Natural killer cell (primary cell): Measurements from ENCODE around the gene TCL1A. TPM values are rescaled to one million over a fixed set of nuclear protein-coding genes. Genes with fewer than 3 reads are reported as not detected.

ENCODE experiments used
- ATAC-seq, 3 donors: fragments of 150-1000 bp in 2 of 3; fragments of 200-7000 bp in 1 of 3; cut with Tn5 transposase; 1 replicate in 1 of 3; 2 replicates in 2 of 3; pipeline ENCODE4 v1.10.0; 2021; ENCODE audit warnings: mild to moderate bottlenecking in 2 of 3, moderate library complexity in 2 of 3
- DNase-seq, 2 donors: peaks; one replicate each; pipeline versions ENCODE4 v3.0.0 to v3.0.0-alpha.2; 2013 to 2021; ENCODE audit warnings: mixed read lengths in 1 of 2
- H3K27ac ChIP-seq: one replicate; pipeline ENCODE4 v1.5.1; 2013; ENCODE audit warnings: mild to moderate bottlenecking, low read length
- H3K27me3 ChIP-seq: one replicate; pipeline ENCODE4 v1.6.1; 2013; ENCODE audit warnings: low read length; ENCODE audit not compliant: control insufficient read depth, insufficient read depth
- H3K36me3 ChIP-seq: one replicate; pipeline ENCODE4 v1.6.1; 2013; ENCODE audit warnings: low read length; ENCODE audit not compliant: control insufficient read depth, insufficient read depth
- H3K4me1 ChIP-seq: one replicate; pipeline ENCODE4 v1.6.1; 2013; ENCODE audit warnings: low read length; ENCODE audit not compliant: control insufficient read depth, insufficient read depth
- H3K4me3 ChIP-seq: one replicate; pipeline ENCODE4 v1.5.1; 2013; ENCODE audit warnings: low read length
- H3K9me3 ChIP-seq: one replicate; pipeline ENCODE4 v1.6.1; 2013; ENCODE audit warnings: low read length; ENCODE audit not compliant: control insufficient read depth, insufficient read depth
- H3K27ac Mint-ChIP-seq, 2 donors: one replicate each; pipeline ENCODE4 v1.8.0; 2022; ENCODE audit warnings: mild to moderate bottlenecking in 2 of 2, mixed read lengths in 2 of 2, moderate library complexity in 1 of 2
- H3K27me3 Mint-ChIP-seq, 2 donors: one replicate each; pipeline ENCODE4 v1.8.0; 2022; ENCODE audit warnings: low read depth in 2 of 2, mixed read lengths in 2 of 2
- H3K36me3 Mint-ChIP-seq: one replicate; pipeline ENCODE4 v1.8.0; 2022; ENCODE audit warnings: mixed read lengths
- H3K4me1 Mint-ChIP-seq, 2 donors: one replicate each; pipeline ENCODE4 v1.8.0; 2022; ENCODE audit warnings: mixed read lengths in 2 of 2
- H3K4me3 Mint-ChIP-seq: one replicate; pipeline ENCODE4 v1.8.0; 2022; ENCODE audit warnings: mild to moderate bottlenecking, moderate library complexity, mixed read lengths
- H3K9me3 Mint-ChIP-seq, 2 donors: one replicate each; pipeline ENCODE4 v1.8.0; 2022; ENCODE audit warnings: mixed read lengths in 2 of 2
- WGBS: methylation state at CpG from one replicate; pipeline ENCODE4 v1.1.7; 2013; ENCODE audit warnings: missing lambda C conversion rate; ENCODE audit not compliant: insufficient coverage; 5-methylcytosine and 5-hydroxymethylcytosine counted together
- intact Hi-C: fragments of 100-400 bp; cut with micrococcal nuclease; formaldehyde crosslinking; loops from one replicate; pipeline ENCODE4 v1.14.2; 2022
- total RNA-seq, 4 donors: library from RNA; stranded (reverse); fragments of 120-200 nt in 1 of 4; gene quantifications; one replicate each; pipeline versions ENCODE4 v1.2.3 to v1.2.4, GENCODE V29; 2013 to 2022
- TF ChIP-seq, protein P1 (sequence below): fragments of 200-600 bp; IDR thresholded peaks from one replicate; pipeline ENCODE4 v1.8.0; 2022; ENCODE audit warnings: antibody characterized with exemption

TCL1A gene
- total RNA-seq, 3 donors from 2014 or later (not counting 1 experiment from before 2014, with no cell fraction given) = 1.6 to 1.7 TPM; not detected in 1

DNA sequence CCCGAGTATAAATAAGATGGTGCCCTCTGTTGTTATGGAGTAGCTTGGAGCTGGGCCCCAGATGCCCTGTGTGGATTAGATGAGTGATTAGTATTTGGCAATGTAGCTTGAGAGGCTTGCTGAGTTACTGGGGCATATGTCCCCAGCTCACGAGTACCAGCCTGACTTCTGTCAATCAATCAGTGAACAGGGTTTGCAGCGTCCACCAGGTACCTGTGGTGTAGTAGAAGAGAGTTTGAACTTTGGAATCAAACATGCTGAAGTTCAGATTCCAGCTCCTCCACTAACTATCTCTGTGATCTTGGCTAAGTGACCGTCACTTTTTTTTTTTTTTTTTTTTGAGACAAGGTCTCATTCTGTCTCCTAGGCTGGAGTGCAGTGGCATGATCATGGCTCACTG is 39.3 kb downstream of the TCL1A start:
- Mint-ChIP-seq H3K27ac (no peak overlapping the region), H3K27me3 (peaks cover 19 to 31% of the 10 kb centered on the region in 2 donors), H3K9me3 (no peaks in the 10 kb centered on the region), H3K4me3 (no peak overlapping the region), H3K4me1 (no peaks in the 10 kb centered on the region), H3K36me3 (no peaks in the 10 kb centered on the region)
- no peak overlapping the region for H3K4me3 ChIP-seq
- DNase-seq (no peak), ATAC-seq (no peak)
- no peaks in the 10 kb centered on the region for H3K4me1 ChIP-seq
- no peaks in the 10 kb centered on the region for H3K36me3 ChIP-seq
- WGBS = 73% methylated on average over 3 of the region's 4 CpGs
- intact Hi-C loops = no loop called here
- no peak overlapping the region for H3K27ac ChIP-seq
- TF ChIP-seq, protein P1, sequence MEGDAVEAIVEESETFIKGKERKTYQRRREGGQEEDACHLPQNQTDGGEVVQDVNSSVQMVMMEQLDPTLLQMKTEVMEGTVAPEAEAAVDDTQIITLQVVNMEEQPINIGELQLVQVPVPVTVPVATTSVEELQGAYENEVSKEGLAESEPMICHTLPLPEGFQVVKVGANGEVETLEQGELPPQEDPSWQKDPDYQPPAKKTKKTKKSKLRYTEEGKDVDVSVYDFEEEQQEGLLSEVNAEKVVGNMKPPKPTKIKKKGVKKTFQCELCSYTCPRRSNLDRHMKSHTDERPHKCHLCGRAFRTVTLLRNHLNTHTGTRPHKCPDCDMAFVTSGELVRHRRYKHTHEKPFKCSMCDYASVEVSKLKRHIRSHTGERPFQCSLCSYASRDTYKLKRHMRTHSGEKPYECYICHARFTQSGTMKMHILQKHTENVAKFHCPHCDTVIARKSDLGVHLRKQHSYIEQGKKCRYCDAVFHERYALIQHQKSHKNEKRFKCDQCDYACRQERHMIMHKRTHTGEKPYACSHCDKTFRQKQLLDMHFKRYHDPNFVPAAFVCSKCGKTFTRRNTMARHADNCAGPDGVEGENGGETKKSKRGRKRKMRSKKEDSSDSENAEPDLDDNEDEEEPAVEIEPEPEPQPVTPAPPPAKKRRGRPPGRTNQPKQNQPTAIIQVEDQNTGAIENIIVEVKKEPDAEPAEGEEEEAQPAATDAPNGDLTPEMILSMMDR = no peak
- no peaks in the 10 kb centered on the region for H3K9me3 ChIP-seq
- no peaks in the 10 kb centered on the region for H3K27me3 ChIP-seq

DNA sequence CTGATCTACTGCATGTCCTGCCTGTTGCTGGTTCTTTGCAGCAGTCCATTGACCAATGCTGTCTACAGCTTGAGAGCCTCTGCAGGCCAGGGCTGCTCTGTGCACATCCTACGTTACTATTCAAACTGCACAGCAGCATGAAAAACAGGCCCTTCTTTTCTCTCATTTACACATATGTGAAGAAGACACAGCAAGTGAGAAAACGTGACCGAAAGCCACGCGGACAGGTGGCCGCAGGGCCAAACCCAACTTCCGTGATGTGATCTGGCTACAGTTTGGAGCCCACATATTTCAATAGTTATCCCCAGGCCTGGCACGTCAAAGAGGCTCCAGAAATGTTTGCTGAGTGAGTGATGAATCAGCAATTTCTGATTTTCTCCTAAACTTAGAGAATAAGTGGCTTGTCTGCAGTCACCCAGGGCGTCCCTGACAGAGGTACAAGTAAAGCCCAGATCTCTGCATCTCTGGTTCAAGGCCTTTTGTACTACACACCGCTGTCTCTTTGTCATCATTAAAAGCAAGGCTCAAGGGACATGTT is 45.6 kb downstream of the TCL1A start:
- intact Hi-C loops = no loop called here
- Histone ChIP-seq H3K4me1 (no peaks in the 10 kb centered on the region), H3K36me3 (no peaks in the 10 kb centered on the region), H3K27me3 (no peaks in the 10 kb centered on the region), H3K27ac (no peak overlapping the region), H3K4me3 (no peak overlapping the region), H3K9me3 (no peaks in the 10 kb centered on the region)
- TF ChIP-seq, protein P1 = no peak
- Mint-ChIP-seq H3K4me3 (no peak overlapping the region), H3K4me1 (no peaks in the 10 kb centered on the region), H3K9me3 (no peaks in the 10 kb centered on the region), H3K36me3 (no peaks in the 10 kb centered on the region), H3K27me3 (peaks cover 11 to 20% of the 10 kb centered on the region in 2 donors), H3K27ac (no peak overlapping the region)
- ATAC-seq (no peak), DNase-seq (no peak)
- 62% methylated on average over 10 of the region's 10 CpGs for WGBS

DNA sequence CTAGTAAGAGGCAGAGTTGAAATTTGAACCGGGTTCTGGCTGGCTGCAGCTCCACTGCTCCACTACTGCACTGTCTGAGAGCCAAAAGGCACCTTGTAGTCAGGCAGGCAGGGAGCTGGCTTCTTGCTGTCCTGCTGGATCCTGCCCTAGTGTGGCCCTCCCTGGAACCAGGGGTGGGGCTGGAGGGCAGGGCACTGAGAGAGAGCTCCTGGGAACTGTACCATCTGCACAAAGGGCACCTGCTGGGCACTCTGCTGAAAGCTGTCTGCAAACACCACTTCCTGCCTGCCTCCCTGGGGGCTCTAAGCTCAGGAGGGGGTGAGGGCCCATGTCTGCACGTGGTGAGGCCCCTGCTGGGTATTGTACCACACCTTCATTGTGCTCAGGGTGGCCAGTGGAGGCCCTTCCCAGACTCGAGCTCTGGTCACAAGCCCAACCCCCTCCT is 46.7 kb downstream of the TCL1A start:
- peaks cover 0 to 5% of the 10 kb centered on the region in 2 donors for H3K4me1 Mint-ChIP-seq
- H3K4me3 ChIP-seq = no peak overlapping the region
- intact Hi-C loops = no loop called here

More for the DNA sequence above, 46.7 kb downstream of the TCL1A start:
- H3K27me3 ChIP-seq = no peaks in the 10 kb centered on the region
- DNase-seq (no peak), ATAC-seq (no peak)
- Mint-ChIP-seq H3K27me3 (peaks cover 12 to 14% of the 10 kb centered on the region in 2 donors), H3K4me3 (no peak overlapping the region), H3K36me3 (no peaks in the 10 kb centered on the region), H3K9me3 (no peaks in the 10 kb centered on the region), H3K27ac (no peak overlapping the region)
- no peaks in the 10 kb centered on the region for H3K36me3 ChIP-seq
- no peak overlapping the region for H3K27ac ChIP-seq
- H3K9me3 ChIP-seq = no peaks in the 10 kb centered on the region
- H3K4me1 ChIP-seq = no peaks in the 10 kb centered on the region
- TF ChIP-seq, protein P1 = no peak
- WGBS = 29% methylated on average over 3 of the region's 3 CpGs
